Glutamatergic neuron (in vitro differentiated cells): ENCODE results near the gene DOCK3. TPM values are rescaled to one million over a fixed set of nuclear protein-coding genes. Genes with fewer than 3 reads are reported as not detected.
"Not testable (repeated sequence)": the region's sequence is repeated elsewhere in the genome, so short reads cannot be mapped to it uniquely, and the experiment has no call there.

ENCODE experiments used
- DNase-seq: peaks from one replicate; pipeline ENCODE4 v3.0.0; 2022
- H3K27ac Mint-ChIP-seq: one replicate; pipeline ENCODE4 v1.8.0; 2020; ENCODE audit warnings: mild to moderate bottlenecking, mixed read lengths, inconsistent platforms; ENCODE audit not compliant: unreplicated experiment
- H3K27me3 Mint-ChIP-seq: one replicate; pipeline ENCODE4 v1.8.0; 2020; ENCODE audit warnings: mild to moderate bottlenecking, moderate library complexity, mixed read lengths, inconsistent platforms; ENCODE audit not compliant: unreplicated experiment
- H3K36me3 Mint-ChIP-seq: one replicate; pipeline ENCODE4 v1.8.0; 2020; ENCODE audit warnings: mild to moderate bottlenecking, mixed read lengths, inconsistent platforms; ENCODE audit not compliant: unreplicated experiment
- H3K4me1 Mint-ChIP-seq: one replicate; pipeline ENCODE4 v1.8.0; 2020; ENCODE audit warnings: mild to moderate bottlenecking, low read depth, mixed read lengths, inconsistent platforms; ENCODE audit not compliant: unreplicated experiment
- H3K4me3 Mint-ChIP-seq: one replicate; pipeline ENCODE4 v1.8.0; 2020; ENCODE audit warnings: mild to moderate bottlenecking, mixed read lengths, inconsistent platforms; ENCODE audit not compliant: unreplicated experiment
- H3K9me3 Mint-ChIP-seq: one replicate; pipeline ENCODE4 v1.8.0; 2020; ENCODE audit warnings: mild to moderate bottlenecking, moderate library complexity, mixed read lengths, inconsistent platforms; ENCODE audit not compliant: unreplicated experiment
- total RNA-seq: library from RNA; stranded (reverse); fragmentation: NEBNext Ultra II Directional; extraction: Animal tissue kit (Norgen Biotek cat#: 25700); gene quantifications from one replicate; pipeline ENCODE4 v1.2.1, GENCODE V29; 2021; ENCODE audit not compliant: unreplicated experiment
- TF ChIP-seq, protein P1 (sequence below): fragments of 200-600 bp; sonication (generic); IDR thresholded peaks from one replicate; pipeline ENCODE4 v1.5.0; 2021; ENCODE audit not compliant: partially characterized antibody, unreplicated experiment

The DOCK3 gene
- total RNA-seq, 1 donor from 2014 or later, result 13.4 TPM

GRCh38 chr3:51306093-51306492 is 631.4 kb downstream of the DOCK3 start:
- H3K4me1 Mint-ChIP-seq, result no peaks in the 10 kb centered on the region
- TF ChIP-seq, protein P1, sequence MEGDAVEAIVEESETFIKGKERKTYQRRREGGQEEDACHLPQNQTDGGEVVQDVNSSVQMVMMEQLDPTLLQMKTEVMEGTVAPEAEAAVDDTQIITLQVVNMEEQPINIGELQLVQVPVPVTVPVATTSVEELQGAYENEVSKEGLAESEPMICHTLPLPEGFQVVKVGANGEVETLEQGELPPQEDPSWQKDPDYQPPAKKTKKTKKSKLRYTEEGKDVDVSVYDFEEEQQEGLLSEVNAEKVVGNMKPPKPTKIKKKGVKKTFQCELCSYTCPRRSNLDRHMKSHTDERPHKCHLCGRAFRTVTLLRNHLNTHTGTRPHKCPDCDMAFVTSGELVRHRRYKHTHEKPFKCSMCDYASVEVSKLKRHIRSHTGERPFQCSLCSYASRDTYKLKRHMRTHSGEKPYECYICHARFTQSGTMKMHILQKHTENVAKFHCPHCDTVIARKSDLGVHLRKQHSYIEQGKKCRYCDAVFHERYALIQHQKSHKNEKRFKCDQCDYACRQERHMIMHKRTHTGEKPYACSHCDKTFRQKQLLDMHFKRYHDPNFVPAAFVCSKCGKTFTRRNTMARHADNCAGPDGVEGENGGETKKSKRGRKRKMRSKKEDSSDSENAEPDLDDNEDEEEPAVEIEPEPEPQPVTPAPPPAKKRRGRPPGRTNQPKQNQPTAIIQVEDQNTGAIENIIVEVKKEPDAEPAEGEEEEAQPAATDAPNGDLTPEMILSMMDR, result no peak
- peaks cover 6% of the 10 kb centered on the region for H3K9me3 Mint-ChIP-seq
- H3K4me3 Mint-ChIP-seq, result no peak overlapping the region
- DNase-seq, result no peak
- peaks cover 4% of the 10 kb centered on the region for H3K27me3 Mint-ChIP-seq
- H3K36me3 Mint-ChIP-seq, result peaks cover 24% of the 10 kb centered on the region
- no peak overlapping the region for H3K27ac Mint-ChIP-seq

- TF ChIP-seq, protein P1, result no peak
- peaks cover 6% of the 10 kb centered on the region for H3K9me3 Mint-ChIP-seq
- peaks cover 24% of the 10 kb centered on the region for H3K36me3 Mint-ChIP-seq
- DNase-seq, result no peak
- peak overlapping the region; percentile 68 for H3K27ac Mint-ChIP-seq
- H3K27me3 Mint-ChIP-seq, result peaks cover 4% of the 10 kb centered on the region
- no peaks in the 10 kb centered on the region for H3K4me1 Mint-ChIP-seq
- H3K4me3 Mint-ChIP-seq, result no peak overlapping the region
These were observed 632.7 kb downstream of the DOCK3 start for GRCh38 chr3:51307458-51307857.

GRCh38 chr3:51307945-51308607 is 633.3 kb downstream of the DOCK3 start:
- not testable (repeated sequence) for DNase-seq, H3K27me3 Mint-ChIP-seq, H3K9me3 Mint-ChIP-seq, H3K4me1 Mint-ChIP-seq, H3K4me3 Mint-ChIP-seq
- Mint-ChIP-seq H3K36me3 (peaks cover 19% of the 10 kb centered on the region), H3K27ac (peak overlapping the region; percentile 75)

DNA sequence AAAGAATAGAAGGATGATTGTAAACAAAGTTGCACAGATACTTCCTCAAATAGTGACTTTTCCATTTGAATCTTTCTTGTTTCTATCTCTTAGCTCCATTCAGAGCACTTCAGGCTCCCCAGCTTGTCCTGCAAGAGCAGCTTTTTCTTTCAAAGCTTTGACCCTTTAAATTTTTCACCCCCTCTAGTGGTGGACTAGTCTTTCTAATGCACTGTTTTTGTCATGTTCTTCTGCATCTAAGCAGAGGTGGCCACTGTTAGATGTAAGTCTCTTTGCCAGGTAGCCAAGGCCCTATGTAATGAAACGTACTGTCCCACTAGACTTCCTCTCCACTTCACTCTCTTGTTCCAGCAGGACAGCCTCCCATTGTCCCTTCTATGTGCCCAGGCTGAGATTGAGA is 636.3 kb downstream of the DOCK3 start:
- Mint-ChIP-seq H3K9me3 (peaks cover 4% of the 10 kb centered on the region), H3K4me3 (no peak overlapping the region), H3K27ac (no peak overlapping the region), H3K36me3 (peaks cover 7% of the 10 kb centered on the region), H3K27me3 (peaks cover 3% of the 10 kb centered on the region), H3K4me1 (no peaks in the 10 kb centered on the region)
- DNase-seq, result no peak
- TF ChIP-seq, protein P1, result peak; percentile 36

- TF ChIP-seq, protein P1, result no peak
- peaks cover 3% of the 10 kb centered on the region for H3K36me3 Mint-ChIP-seq
- no peak overlapping the region for H3K4me3 Mint-ChIP-seq
- no peak for DNase-seq
- no peak overlapping the region for H3K27ac Mint-ChIP-seq
- H3K4me1 Mint-ChIP-seq, result no peaks in the 10 kb centered on the region
- peaks cover 1% of the 10 kb centered on the region for H3K9me3 Mint-ChIP-seq
- H3K27me3 Mint-ChIP-seq, result peaks cover 2% of the 10 kb centered on the region
These were observed 653.5 kb downstream of the DOCK3 start for GRCh38 chr3:51328206-51328605.
